ENCODE measurements around the gene UBTF.

DNA sequence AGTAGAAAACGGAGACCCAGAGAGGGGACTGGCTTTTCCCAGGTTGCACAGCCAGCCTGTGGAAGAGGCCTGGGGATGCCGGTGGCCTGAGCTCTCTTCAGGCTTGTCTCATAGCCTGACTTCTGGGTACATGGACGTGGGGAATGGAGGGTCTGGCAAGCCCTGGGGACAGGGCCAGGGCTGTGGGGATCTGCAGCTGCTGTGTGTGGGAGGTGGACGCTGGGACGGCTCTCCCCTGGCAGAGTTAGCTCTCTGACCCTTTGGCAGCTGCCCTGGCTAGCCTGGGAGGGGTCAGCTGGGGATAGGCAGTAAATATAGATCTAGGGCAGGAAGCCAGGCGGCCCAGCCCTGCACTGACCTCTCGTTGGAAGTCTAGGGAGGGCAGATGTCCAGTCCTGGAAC is 28.0 kb upstream of the UBTF start:
- TF ChIP-seq, protein P1, sequence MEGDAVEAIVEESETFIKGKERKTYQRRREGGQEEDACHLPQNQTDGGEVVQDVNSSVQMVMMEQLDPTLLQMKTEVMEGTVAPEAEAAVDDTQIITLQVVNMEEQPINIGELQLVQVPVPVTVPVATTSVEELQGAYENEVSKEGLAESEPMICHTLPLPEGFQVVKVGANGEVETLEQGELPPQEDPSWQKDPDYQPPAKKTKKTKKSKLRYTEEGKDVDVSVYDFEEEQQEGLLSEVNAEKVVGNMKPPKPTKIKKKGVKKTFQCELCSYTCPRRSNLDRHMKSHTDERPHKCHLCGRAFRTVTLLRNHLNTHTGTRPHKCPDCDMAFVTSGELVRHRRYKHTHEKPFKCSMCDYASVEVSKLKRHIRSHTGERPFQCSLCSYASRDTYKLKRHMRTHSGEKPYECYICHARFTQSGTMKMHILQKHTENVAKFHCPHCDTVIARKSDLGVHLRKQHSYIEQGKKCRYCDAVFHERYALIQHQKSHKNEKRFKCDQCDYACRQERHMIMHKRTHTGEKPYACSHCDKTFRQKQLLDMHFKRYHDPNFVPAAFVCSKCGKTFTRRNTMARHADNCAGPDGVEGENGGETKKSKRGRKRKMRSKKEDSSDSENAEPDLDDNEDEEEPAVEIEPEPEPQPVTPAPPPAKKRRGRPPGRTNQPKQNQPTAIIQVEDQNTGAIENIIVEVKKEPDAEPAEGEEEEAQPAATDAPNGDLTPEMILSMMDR (IDR thresholded peaks at IDR 0.05), result no peak
- no peak for TF ChIP-seq POLR2A (IDR thresholded peaks at IDR 0.05)
